ENCODE results near the gene PIP5K1C.

DNA sequence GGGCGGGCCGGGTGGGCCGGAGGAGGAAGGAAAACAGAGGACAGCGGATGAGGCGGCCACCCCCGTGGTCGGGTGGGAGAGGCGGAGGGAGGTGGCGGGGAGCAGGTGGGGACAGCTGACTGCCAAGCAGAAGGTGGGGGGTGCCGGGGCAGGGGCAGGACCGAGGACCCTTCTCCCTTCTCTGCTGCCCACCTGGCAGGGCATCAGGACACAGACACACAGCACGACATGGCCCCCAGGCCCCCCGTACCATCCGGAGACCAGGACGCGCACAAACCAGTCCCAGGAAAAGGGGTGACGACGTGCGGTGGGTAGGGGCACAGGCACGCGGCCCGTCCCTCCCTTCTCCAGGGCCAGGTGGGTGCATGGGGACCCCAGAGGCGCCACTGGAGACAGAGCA is 62.6 kb downstream of the PIP5K1C start:
- TF ChIP-seq CTCF (IDR thresholded peaks at IDR 0.05; ENCODE audit: poor library complexity, severe bottlenecking) (no peak), EP300 (conservative IDR thresholded peaks at IDR 0.05; ENCODE audit: poor library complexity, severe bottlenecking) (no peak), EZH2 (IDR thresholded peaks at IDR 0.05; ENCODE audit: borderline replicate concordance, insufficient read depth, low read length, poor library complexity, severe bottlenecking) (no peak), POLR2AphosphoS5 (IDR thresholded peaks at IDR 0.05) (no peak), MXI1 (conservative IDR thresholded peaks at IDR 0.05; ENCODE audit: poor library complexity, severe bottlenecking) (no peak), RAD21 (conservative IDR thresholded peaks at IDR 0.05) (no peak), TAF1 (IDR thresholded peaks at IDR 0.05; ENCODE audit: low read depth) (no peak), SMC3 (conservative IDR thresholded peaks at IDR 0.05; ENCODE audit: poor library complexity) (no peak)
- TF ChIP-seq, protein P1, sequence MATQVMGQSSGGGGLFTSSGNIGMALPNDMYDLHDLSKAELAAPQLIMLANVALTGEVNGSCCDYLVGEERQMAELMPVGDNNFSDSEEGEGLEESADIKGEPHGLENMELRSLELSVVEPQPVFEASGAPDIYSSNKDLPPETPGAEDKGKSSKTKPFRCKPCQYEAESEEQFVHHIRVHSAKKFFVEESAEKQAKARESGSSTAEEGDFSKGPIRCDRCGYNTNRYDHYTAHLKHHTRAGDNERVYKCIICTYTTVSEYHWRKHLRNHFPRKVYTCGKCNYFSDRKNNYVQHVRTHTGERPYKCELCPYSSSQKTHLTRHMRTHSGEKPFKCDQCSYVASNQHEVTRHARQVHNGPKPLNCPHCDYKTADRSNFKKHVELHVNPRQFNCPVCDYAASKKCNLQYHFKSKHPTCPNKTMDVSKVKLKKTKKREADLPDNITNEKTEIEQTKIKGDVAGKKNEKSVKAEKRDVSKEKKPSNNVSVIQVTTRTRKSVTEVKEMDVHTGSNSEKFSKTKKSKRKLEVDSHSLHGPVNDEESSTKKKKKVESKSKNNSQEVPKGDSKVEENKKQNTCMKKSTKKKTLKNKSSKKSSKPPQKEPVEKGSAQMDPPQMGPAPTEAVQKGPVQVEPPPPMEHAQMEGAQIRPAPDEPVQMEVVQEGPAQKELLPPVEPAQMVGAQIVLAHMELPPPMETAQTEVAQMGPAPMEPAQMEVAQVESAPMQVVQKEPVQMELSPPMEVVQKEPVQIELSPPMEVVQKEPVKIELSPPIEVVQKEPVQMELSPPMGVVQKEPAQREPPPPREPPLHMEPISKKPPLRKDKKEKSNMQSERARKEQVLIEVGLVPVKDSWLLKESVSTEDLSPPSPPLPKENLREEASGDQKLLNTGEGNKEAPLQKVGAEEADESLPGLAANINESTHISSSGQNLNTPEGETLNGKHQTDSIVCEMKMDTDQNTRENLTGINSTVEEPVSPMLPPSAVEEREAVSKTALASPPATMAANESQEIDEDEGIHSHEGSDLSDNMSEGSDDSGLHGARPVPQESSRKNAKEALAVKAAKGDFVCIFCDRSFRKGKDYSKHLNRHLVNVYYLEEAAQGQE (IDR thresholded peaks at IDR 0.05; ENCODE audit: borderline replicate concordance), result no peak
